Neural cell (in vitro differentiated cells): ENCODE results near the gene CACTIN.
"Not testable (repeated sequence)": the region's sequence is repeated elsewhere in the genome, so short reads cannot be mapped to it uniquely, and the experiment has no call there.

Experiments used
- CTCF ChIP-seq: fragments of 450-650 bp; IDR thresholded peaks from 2 replicates; pipeline ENCODE4 v1.5.1; 2014; ENCODE audit warnings: antibody characterized with exemption, mild to moderate bottlenecking, moderate library complexity; ENCODE audit not compliant: poor library complexity, severe bottlenecking
- EP300 ChIP-seq: fragments of 450-650 bp; conservative IDR thresholded peaks from 2 replicates; pipeline ENCODE4 v1.6.1; 2014; ENCODE audit warnings: antibody characterized with exemption, mild to moderate bottlenecking, moderate library complexity; ENCODE audit not compliant: poor library complexity, severe bottlenecking
- EZH2 ChIP-seq: fragments of 200-600, 300-800 bp; shearing (Covaris generic), sonication (generic); IDR thresholded peaks from 2 replicates; pipeline ENCODE4 v1.6.1; 2014; ENCODE audit warnings: antibody characterized with exemption, low read length, borderline replicate concordance, mild to moderate bottlenecking; ENCODE audit not compliant: insufficient read depth, poor library complexity, severe bottlenecking
- POLR2AphosphoS5 ChIP-seq: IDR thresholded peaks from 2 replicates; pipeline ENCODE4 v1.6.1; 2012
- REST ChIP-seq: IDR thresholded peaks from 2 replicates; pipeline ENCODE4 v1.6.1; 2012; ENCODE audit warnings: borderline replicate concordance

GRCh38 chr19:3666545-3666856 is 39.9 kb upstream of the CACTIN start:
- TF ChIP-seq CTCF, EZH2, EP300, REST, POLR2AphosphoS5: not testable (repeated sequence)
